ENCODE measurements around the gene TEP1.

DNA sequence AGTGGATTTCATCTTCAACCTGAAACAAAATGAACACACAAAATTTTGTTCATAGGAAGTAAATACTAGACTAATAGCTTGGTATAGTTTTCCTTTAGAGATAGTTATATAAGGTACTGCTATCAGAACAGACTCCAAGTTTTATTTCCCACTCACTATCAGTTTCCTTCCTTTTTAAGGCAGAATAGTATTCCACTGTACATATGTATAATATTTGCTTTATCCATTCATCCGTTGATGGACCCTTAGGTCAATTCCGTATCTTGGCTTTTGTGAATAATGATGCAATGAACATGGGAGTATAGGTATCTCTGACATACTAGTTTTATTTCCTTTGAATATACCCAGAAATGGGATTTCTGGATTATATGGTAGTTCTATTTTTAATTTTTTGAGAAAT lies 83.9 kb downstream of the TEP1 start:
- TF ChIP-seq EZH2 (IDR thresholded peaks at IDR 0.05; ENCODE audit: borderline replicate concordance, insufficient read depth, low read length, poor library complexity, severe bottlenecking), result no peak
- TF ChIP-seq, protein P1, sequence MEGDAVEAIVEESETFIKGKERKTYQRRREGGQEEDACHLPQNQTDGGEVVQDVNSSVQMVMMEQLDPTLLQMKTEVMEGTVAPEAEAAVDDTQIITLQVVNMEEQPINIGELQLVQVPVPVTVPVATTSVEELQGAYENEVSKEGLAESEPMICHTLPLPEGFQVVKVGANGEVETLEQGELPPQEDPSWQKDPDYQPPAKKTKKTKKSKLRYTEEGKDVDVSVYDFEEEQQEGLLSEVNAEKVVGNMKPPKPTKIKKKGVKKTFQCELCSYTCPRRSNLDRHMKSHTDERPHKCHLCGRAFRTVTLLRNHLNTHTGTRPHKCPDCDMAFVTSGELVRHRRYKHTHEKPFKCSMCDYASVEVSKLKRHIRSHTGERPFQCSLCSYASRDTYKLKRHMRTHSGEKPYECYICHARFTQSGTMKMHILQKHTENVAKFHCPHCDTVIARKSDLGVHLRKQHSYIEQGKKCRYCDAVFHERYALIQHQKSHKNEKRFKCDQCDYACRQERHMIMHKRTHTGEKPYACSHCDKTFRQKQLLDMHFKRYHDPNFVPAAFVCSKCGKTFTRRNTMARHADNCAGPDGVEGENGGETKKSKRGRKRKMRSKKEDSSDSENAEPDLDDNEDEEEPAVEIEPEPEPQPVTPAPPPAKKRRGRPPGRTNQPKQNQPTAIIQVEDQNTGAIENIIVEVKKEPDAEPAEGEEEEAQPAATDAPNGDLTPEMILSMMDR (IDR thresholded peaks at IDR 0.05; ENCODE audit: poor library complexity, severe bottlenecking), result no peak
- TF ChIP-seq EP300 (conservative IDR thresholded peaks at IDR 0.05; ENCODE audit: poor library complexity, severe bottlenecking), result no peak
- no peak for TF ChIP-seq POLR2AphosphoS5 (IDR thresholded peaks at IDR 0.05)
- no peak for TF ChIP-seq SMC3 (conservative IDR thresholded peaks at IDR 0.05; ENCODE audit: poor library complexity)
- TF ChIP-seq MXI1 (conservative IDR thresholded peaks at IDR 0.05; ENCODE audit: poor library complexity, severe bottlenecking), result no peak

All from neural cell (in vitro differentiated cells).